GM18502 (cell line): ENCODE results near the gene ARHGAP27.

Experiments
- ATAC-seq: cut with Tn5 transposase; IDR thresholded peaks from one replicate; pipeline ENCODE4 v1.9.1; 2021; ENCODE audit warnings: mild to moderate bottlenecking; ENCODE audit not compliant: unreplicated experiment, poor library complexity

ARHGAP27 gene

DNA sequence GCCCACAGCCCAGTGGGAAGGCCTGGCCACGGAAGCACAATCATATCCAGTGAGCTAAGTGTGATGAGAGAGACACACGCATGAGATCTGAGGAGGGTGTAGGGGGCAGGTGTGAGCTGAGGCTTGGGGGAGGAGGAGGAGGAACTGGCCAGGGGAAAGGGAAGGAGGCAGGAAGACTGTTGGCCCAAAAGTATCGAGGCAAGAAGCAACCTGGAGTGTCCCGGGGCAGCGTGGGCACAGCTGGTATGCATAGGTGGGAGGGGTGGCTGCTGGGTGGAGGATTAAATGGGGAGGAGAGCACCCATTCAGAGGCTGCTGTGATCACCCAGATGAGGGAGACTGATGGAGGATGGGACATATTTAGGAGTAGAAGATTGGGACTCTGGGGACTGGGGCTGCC, 41.4 kb downstream of the ARHGAP27 start:
- ATAC-seq: no peak

DNA sequence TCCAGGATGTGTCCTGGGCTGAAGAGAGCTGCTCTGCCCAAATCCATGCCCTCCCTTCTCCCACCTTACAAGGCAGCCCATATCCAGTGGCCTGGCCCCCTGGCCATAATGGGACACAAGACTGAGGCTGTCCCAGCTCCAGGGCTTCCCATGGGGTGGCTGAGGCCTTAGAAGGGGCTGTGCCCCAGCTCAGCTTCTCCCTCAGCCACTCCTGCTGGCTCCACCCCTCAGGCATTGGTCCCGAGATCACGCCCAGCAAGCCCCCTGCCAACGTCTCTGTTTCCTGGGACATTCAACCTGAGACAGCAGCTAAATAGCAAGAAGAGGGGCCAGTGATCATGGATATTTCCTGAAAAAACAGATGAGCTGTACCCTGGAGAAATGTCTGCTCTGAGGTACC, 43.3 kb downstream of the ARHGAP27 start:
- no peak for ATAC-seq

DNA sequence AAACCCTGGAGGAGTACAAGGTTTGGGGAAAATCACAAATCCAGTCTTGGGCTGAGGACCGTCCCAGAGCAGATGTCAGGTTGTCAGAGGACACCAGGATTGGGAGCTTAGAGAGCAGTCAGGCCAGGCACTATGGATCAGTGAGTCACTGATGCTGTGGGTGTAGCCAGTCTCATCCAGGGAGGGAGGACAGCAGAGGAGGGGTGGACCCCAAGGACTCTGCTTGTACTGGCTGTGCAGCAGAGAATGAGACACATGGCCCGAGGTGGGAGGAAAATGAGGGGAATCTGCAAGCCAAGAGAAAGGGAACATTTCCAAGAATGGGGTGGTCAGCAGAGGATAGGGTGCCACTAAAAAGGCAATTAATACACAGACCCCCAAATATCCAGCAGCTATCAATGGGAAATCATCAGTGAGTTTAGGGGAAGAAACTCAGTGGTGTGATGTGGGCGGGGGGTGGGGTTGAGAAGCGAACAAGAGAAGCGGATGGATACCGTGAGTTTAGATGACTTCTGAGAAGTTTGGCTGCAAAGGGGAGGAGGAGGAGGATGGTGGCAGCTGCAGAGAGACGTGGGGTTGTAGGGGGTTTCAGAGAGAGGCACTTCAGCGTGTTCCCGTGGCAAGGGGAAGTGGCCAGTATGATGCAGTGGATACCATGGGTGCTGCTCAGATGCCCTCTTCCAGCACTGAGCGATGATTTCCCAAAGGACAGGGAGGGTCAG, 43.9 kb downstream of the ARHGAP27 start:
- ATAC-seq: no peak

DNA sequence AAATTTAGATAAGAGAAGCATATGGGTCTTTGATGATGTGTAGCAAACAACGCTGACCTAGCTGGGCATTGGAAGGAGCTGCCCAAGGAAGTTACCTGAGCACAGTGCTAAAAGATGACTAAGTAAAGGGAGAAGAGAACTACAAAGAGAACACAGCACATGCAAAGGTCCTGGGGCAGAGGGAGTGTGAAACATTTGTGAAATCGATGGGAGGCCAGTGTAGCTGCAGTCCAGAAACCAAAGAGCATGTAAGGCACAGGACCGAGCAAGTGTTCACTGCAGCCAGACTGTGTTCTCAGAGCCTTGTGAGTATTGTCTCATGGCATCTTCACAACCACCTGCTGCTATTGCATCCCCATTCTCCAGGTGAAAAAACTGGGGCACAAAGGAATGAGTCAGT, 44.9 kb downstream of the ARHGAP27 start:
- no peak for ATAC-seq

DNA sequence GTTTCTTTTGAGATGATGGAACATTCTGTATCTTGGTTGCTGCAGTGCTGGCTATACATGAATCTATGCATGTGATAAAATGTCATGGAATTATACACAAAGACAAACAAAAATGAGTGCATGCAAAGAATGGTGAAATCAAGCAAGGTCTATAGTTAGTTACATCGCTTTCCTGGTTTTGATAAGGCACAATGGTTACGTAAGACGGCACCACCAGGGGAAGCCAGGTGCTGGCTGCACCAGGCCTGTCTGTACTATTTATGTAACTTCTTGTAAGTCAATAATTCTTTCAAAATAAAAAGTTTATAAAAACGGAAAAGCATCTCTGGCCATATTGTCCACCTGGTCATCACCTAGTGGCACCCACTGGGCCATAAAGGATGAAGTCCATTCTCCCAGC, 46.5 kb downstream of the ARHGAP27 start:
- ATAC-seq: no peak

DNA sequence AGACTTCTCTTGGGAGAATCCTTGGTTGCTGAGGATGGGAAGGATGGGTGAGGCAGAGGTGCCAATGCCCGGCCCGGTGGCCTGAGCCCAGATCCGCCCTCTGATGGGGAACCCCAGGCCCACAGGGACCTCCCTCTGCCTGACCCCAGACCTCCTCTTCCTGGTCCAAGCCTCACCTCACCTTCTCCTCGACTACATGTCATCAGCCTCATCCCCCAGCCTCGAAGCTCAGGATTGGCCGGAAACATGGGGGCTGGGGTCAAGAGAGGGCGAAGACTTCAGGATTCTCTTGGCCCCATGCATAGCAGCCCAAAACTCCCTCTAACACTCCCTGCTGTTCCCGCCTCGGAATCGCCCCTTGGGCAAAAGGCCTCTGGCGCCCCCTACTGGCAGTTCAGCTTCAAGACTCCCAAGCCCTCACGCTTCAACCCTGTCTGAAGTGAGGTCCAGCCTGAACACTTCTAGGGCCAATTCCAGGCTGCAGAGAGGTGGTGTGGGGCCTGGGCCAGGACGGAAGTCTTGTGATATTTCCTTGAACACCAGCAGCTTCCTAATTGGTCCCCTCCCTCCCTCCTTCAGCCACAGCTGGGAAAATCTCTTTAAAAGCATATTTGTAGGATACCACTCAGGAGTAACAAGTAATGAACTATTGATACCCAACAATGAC, 47.2 kb downstream of the ARHGAP27 start:
- ATAC-seq: no peak

DNA sequence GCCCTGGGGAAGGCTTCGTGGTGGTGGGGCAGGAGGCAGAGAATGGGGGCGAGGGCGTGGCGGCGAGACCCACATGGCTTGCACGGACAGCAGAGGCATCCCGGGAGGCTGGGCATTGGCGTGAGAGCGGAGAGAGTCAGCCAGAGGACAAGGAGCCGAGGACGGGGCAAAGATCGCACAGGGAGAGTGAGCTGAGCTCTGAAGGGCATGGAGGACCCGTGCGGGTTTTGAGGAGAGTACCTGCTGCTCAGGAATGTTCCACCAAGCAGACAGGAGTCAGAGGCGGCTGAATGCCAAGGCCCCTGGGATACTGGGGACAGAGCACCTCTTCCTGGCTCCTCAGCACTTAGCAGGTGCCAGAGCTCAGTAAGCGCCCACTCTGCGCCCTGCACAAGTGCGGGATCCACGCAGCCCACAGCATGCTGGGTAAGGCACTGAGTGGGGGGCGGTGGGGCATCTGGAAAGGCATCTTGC, 47.8 kb downstream of the ARHGAP27 start:
- ATAC-seq: no peak

DNA sequence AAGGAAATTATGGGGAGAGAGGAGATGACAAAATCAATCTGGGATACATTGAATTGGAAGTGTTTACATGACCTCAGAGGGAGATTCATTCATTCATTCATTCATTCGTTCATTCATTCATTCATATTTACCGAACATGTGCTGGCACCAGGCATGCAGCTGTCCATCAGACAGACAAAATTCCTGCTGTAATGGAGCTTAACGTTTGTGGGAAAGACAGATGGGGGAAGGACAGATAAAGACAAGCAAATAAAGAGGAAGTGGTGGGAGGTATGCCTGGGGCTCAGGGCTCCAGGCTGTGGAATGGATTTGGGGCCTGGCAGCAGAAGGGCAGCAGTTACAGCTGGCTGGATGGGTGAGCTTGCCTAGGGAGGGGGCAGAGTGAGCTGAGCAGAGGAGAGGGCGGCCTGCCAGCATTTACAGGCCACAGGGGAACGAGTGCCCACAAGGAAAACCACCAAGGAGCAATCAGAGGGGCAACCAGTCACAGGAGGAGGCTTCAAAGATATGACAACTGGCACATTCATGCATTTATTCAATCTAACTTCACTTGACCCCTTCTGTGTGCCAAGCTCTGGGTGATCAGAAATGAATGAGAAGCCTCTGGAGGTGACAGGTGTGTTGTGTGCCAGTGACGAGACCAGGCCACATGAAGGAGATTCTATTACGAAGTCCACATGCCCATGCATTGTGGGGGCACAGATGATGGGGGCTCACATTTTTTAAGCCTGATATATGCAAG, 48.5 kb downstream of the ARHGAP27 start:
- ATAC-seq: no peak

DNA sequence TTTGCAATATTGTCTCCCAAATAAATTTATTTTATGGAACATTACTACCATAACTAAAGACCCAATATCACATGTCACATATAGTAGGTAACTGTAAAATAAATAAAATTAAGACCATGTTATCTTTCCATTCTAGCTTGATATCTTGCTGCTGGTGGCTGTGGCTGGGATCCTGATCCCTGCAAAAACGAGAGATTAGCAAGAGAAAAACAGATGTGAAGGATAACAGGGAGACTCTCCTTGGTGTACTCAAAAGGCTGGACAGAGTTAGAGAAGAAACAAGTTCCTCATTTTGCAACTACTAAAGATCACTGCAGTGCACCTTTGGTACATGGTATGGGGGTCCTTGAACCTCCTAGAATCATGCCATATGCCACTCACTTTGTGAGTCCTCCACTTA, 49.7 kb downstream of the ARHGAP27 start:
- no peak for ATAC-seq

DNA sequence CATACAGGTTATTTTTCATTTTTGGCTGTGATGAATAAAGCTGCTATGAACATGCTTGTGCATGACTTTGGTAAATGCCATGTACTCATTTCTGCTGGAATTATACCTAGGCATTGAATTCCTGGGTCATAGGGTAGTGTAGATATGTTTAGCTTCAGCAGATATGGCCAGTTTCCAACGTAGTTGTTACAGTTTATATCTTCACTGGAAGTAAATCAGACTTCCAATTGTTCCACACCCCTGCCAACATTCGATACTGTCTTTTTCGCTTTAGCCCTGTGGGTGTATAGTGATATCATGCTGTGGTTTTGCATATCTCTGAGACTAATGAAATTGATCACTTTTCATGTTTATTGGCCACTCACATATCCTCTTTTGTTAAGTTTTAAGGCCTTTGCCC, 50.4 kb downstream of the ARHGAP27 start:
- ATAC-seq: no peak

DNA sequence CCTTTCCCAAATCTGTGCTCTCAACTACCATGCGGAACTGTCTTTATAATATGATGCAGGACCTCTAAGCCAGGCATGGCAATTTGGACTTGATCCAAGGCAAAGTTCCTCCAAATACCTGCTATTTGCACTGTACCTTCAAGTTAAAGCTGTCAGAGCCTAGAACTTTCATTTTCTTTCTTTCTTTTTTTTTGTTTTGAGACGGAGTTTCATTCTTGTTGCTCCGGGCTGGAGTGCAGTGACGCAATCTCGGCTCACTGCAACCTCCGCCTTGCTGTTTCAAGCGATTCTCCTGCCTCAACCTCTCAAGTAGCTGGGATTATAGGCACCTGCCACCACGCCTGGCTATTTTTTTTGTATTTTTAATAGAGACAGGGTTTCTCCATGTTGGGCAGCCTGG, 51.7 kb downstream of the ARHGAP27 start:
- no peak for ATAC-seq

DNA sequence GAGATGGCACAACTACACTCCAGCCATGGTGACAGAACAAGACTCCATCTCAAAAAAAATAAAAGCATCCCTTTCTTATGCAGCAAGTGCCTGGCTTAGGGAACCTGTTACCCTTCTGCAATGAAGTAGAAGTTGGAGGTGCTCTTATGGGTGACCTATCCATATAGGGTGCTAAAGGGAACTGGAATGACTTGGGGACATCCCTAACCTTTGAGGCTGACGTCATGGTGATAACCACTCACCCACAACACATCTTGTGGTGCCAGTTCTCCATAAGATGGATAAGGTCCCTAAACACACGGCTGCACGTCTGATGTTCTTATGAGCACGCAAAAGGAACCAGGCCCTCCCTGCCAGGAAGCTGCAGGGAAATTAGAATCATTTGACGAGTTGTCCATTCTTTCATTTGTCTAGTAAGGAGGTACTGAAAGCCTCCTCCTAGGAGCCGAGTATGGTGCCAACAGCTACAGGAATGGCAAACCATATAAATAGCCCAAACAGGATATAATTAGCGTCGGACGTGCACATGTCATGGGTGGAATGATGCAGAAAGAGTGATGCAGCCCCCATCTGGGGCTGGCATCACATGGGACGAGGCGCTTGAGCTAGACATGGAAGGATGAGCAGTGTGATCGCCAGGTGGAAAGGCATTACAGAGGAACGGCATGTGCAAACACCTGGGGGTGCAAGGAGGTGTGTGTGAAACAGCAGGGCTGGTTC, 52.5 kb downstream of the ARHGAP27 start:
- no peak for ATAC-seq

DNA sequence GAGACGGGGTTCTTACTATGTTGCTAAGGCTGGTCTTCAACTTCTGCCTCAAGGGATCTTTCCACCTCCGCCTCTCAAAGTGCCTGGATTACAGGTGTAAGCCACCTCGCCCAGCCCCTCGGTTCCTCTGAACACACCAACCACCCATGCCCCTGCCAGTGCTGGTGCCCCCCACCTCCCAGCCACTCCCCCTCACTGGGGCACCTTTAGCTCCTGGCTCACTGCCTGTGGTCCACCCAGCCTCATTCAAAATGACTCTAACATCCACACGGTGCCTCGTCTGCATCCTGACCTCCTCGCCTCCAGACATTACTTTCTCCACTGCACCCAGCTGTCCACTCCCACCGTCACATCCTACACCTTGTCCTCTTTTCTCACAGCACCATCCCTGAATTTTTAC, 55.3 kb downstream of the ARHGAP27 start:
- ATAC-seq: no peak

DNA sequence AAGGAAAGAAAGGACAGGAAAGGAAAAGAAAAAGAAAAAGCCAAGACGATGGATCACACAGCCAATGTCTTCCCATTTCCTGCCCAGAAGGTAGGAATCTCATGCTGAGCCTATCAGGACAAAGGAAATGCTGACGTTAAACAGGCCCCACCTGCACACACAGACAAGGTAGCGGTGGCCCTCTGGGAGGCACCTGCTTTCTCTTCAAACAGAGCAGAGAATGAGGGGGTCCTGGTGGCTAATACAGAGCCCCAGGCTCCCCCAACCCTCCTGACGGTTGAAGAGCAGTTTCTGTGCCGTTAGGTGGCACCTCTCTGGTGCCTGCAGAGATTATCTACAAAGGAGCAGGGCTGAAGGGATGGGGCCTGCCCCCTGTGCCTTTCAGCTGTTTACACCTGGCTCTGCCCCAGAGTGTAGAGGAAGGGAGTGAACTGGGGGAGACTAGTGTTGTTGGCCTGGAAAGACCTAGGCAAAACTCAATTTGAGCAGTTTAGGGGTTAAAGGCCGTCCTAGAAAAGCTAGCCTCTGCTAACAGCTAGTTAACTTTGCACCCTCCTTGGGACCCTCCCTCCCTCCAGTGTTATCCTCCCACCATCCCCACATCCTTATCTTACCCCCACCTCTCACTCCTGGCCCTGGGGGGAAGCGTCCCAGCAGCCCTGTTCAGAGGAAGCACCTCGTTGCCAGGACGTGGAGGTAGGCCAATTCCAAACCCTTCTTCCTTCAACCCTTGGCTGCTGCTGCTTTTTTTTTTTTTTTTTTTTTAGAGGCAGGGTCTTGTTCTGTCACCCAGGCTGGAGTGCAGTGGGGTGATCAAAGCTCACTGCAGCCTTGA, 56.3 kb downstream of the ARHGAP27 start:
- no peak for ATAC-seq

DNA sequence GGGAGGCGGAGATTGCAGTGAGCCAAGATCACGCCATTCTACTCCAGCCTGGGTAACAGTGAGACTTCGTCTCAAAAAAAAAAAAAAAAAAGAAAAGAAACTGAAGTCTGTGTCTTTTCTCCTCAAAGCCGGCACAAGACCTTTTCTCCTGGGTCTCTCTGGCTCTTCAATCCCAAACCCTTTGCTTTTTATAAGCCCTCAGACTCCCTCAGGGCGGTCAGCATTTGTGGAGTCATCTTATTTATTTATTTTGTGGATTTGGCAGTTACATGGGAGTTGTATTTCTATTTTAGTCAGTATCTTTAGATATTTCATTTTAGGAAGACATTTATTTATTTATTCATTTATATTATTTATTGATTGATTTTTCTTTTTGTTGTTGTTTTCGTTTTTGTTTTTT, 58.2 kb downstream of the ARHGAP27 start:
- no peak for ATAC-seq

DNA sequence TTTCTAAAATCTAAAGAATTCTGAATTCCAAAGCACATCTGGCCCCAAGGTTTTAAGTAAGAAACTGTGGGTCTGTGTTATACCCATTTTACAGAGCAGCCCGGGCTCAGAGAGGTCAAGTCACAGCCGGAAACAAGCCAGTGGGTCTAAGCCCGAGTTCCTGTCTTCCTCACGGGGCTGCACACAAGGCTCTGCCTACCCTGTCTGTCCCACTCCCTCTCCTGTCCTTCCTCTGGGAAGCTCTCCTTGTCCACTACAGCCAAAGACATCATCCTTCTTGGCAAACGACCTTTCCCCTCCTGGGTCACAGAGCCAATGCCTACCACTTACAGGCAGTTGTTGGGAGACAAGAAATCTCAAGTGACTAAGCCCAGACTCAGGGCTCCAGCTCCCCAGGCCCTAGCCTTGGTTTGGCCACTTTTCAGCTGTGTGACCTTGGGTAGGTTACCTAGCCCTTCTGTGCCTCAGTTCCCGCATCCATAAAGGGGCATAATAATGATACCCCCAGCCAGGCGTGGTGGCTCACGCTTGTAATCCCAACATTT, 60.3 kb downstream of the ARHGAP27 start:
- no peak for ATAC-seq

DNA sequence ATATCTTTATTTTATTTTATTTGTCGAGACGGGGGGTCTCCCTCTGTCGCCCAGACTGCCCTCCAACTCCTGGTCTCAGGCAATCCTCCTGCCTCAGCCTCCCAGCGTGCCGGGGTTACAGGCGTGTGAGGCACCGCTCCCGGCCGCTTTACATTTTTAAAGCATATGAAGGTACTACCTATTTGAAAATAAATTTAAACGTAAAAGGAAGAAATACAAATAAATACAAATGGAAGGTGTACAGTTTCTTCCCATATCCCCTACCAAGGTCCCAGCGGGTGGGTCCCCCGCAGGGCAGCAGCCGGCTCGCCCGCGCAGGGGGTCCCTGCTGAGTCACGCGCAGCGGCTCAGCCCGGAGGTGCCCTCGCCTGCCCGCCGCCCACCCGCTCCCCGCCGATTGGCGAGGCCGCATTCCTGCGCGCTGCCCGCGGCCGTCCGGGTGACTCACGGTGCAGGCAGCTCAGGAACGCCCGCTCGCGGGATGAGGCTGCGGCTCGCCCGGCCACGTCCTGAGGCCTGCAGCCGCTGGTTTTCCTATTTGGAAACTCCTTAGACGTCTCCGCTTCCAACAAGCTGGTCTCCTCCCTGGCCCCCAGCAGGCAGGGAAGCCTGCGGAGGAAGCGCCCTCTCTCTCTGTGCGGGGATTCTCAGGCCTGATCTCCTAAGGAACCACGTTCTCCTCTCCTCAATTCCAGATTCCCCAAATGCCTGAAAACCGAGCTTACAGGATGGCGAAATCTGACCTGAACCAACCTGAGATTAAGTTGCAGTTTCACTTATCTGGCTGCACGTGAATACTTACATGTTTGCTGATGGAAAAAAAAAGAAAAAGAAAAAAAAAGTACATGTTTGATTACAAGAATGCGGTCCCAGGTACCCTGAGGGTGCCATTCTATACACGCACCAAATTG, 61.0 kb downstream of the ARHGAP27 start:
- no peak for ATAC-seq

DNA sequence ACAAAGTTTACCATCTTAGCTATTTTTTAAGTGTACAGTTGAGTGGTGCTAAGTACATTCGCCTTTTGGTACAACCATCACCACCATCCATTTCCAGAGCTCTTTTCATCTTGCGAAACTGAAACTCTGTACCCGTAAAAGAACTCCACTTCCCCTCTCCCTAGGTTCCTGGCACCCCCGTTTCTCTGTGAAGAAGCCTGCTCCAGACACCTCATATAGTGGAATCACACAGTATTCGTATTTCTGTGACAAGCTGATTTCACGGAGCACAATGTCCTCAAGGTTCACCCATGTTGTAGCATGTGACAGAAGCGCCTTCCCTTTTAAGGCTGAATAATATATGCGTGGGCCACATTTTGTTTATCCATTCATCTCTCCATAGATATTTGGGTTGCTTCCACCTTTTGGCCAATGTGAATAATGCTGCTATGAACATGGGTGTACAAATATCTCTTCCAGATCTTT, 61.7 kb downstream of the ARHGAP27 start:
- ATAC-seq: no peak
